ENCODE measurements around the gene CASP8AP2. TPM values are rescaled to one million over a fixed set of nuclear protein-coding genes. Genes with fewer than 3 reads are reported as not detected.
"Not testable (repeated sequence)": the region's sequence is repeated elsewhere in the genome, so short reads cannot be mapped to it uniquely, and the experiment has no call there.

The CASP8AP2 gene
- polyA plus RNA-seq, 1 donor: 13.1 TPM

- Histone ChIP-seq H3K36me3 (ENCODE audit: control insufficient read depth, insufficient read depth, low read length) (no peaks in the 10 kb centered on the region), H3K4me3 (ENCODE audit: low read length) (peak overlapping the region; percentile 84), H3K9me3 (ENCODE audit: control insufficient read depth, low read depth, low read length) (no peaks in the 10 kb centered on the region), H3K27me3 (ENCODE audit: control insufficient read depth, insufficient read depth, low read length) (no peaks in the 10 kb centered on the region), H3K27ac (ENCODE audit: low read length) (peak overlapping the region; percentile 86), H3K4me1 (ENCODE audit: control insufficient read depth, insufficient read depth, low read length) (peaks cover 6% of the 10 kb centered on the region)
- WGBS (ENCODE audit: insufficient coverage, low lambda C conversion rate): 0% methylated on average over 1 of the region's 14 CpGs
- peak in 1 of 2 donors; percentile 66 for DNase-seq
Observed at GRCh38 chr6:89818977-89819335, 10.7 kb upstream of the CASP8AP2 start.

DNA sequence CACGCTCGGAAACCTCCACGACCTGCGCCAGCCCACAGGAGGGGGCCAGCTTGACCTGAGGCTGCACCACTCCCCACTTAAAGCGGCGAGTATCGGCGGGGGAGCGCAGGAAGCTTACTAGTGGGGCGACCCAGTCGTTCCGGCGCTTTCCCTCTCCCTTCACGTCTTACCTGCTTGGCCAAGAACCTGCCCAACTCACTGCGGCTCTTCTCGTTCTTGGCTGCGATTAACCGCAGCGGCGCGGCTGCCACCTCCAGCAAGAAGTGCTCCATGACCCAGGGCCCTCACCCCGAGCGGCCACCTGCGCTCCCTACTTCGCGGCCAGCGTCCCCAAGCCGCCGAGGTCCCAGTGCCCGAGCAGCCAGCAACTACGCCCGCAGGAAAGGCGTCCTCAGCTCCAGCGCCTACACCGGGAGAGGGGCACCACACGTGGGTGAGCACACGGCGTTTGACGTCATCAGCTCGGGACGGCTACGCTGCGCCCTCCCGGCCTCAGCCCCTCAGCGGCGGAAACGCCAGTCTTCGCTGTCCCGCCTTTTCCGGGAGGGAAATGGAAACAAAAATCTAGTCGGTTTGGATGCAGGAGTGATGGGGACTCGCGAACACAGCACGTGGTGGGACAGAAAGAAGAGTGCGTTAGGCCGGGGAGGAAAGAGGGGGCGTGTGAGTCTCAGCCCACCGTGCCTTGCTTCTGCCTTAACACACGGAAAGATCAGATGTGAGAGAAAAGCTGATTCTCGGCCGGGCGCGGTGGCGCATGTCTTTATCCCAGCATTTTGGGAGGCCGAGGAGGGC, 10.1 kb upstream of the CASP8AP2 start, which contains the start of gene MDN1:
Gene MDN1 (minus strand): TSS at position 459 of the 795 bp plus-strand sequence. CDS start 187 bp downstream, at position 272.
- DNase-seq: peak; percentile 96
- H3K4me1 ChIP-seq (ENCODE audit: control insufficient read depth, insufficient read depth, low read length): peaks cover 6% of the 10 kb centered on the region
- 0% methylated on average over 3 of the region's 65 CpGs for WGBS (ENCODE audit: insufficient coverage, low lambda C conversion rate)
- H3K9me3 ChIP-seq (ENCODE audit: control insufficient read depth, low read depth, low read length): no peaks in the 10 kb centered on the region
- H3K27ac ChIP-seq (ENCODE audit: low read length): peak within 1 kb of the TSS; percentile 86
- H3K4me3 ChIP-seq (ENCODE audit: low read length): peak within 1 kb of the TSS; percentile 84
- H3K27me3 ChIP-seq (ENCODE audit: control insufficient read depth, insufficient read depth, low read length): no peaks in the 10 kb centered on the region
- H3K36me3 ChIP-seq (ENCODE audit: control insufficient read depth, insufficient read depth, low read length): no peaks in the 10 kb centered on the region

DNA sequence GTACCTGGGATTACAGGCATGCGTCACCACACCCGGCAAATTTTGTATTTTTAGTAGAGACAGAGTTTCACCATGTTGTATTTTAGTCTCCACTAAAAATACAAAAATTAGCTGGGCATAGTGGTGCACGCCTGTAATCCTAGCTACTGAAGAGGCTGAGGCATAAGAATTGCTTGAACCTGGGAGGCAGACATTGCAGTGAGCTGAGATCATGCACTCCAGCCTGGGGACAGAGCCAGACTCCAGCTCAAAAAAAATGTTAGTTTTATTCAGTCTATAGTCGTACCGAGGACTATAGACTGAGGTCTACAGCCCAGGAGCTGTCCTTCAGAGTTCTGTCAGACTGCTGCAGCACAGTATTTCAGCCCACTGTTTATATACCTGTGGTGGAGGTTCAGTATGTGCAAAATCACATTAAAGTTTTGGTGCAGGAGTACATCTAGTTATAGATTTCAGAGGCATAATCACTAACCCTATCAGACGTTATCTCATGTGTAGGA, 3.6 kb upstream of the CASP8AP2 start:
- Histone ChIP-seq H3K4me1 (ENCODE audit: control insufficient read depth, insufficient read depth, low read length) (no peaks in the 10 kb centered on the region), H3K27me3 (ENCODE audit: control insufficient read depth, insufficient read depth, low read length) (no peaks in the 10 kb centered on the region), H3K36me3 (ENCODE audit: control insufficient read depth, insufficient read depth, low read length) (no peaks in the 10 kb centered on the region), H3K9me3 (ENCODE audit: control insufficient read depth, low read depth, low read length) (no peaks in the 10 kb centered on the region), H3K27ac (ENCODE audit: low read length) (no peak overlapping the region), H3K4me3 (ENCODE audit: low read length) (no peak overlapping the region)
- DNase-seq: no peak
- no CpG with 5 or more reads among the region's 6 CpGs for WGBS (ENCODE audit: insufficient coverage, low lambda C conversion rate)

DNA sequence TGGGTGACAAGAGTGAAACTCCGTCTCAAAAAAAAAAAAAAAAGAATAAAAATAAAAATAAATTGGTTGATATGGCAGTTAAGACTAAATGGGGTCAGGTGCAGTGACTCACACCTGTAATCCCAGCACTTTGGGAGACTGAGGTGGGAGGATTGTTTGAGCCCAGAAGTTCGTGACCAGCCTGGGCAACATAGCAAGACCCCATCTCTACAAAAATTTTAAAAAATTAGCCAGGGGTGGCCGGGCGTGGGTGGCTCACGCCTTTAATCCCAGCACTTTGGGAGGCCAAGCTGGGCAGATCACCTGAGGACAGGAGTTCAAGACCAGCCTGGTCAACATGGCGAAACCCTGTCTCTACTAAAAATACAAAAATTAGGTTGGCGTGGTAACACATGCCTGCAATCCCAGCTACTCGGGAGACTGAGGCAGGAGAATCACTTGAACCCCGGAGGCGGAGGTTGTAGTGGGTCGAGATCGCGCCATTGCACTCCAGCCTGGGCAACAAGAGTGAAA, 1.1 kb upstream of the CASP8AP2 start:
- peak overlapping the region; percentile 84 for H3K27ac ChIP-seq (ENCODE audit: low read length)
- not testable (repeated sequence) for H3K27me3 ChIP-seq (ENCODE audit: control insufficient read depth, insufficient read depth, low read length); H3K9me3 ChIP-seq (ENCODE audit: control insufficient read depth, low read depth, low read length); H3K4me1 ChIP-seq (ENCODE audit: control insufficient read depth, insufficient read depth, low read length); DNase-seq; H3K36me3 ChIP-seq (ENCODE audit: control insufficient read depth, insufficient read depth, low read length)
- WGBS (ENCODE audit: insufficient coverage, low lambda C conversion rate): no CpG with 5 or more reads among the region's 13 CpGs
- H3K4me3 ChIP-seq (ENCODE audit: low read length): peak overlapping the region; percentile 69

- Histone ChIP-seq H3K4me3 (ENCODE audit: low read length) (peak overlapping the region; percentile 69), H3K27me3 (ENCODE audit: control insufficient read depth, insufficient read depth, low read length) (no peaks in the 10 kb centered on the region), H3K27ac (ENCODE audit: low read length) (peak overlapping the region; percentile 84), H3K9me3 (ENCODE audit: control insufficient read depth, low read depth, low read length) (no peaks in the 10 kb centered on the region), H3K4me1 (ENCODE audit: control insufficient read depth, insufficient read depth, low read length) (no peaks in the 10 kb centered on the region), H3K36me3 (ENCODE audit: control insufficient read depth, insufficient read depth, low read length) (peaks cover 7% of the 10 kb centered on the region)
- WGBS (ENCODE audit: insufficient coverage, low lambda C conversion rate): 60% methylated on average over 1 of the region's 18 CpGs
- no peak for DNase-seq
Observed at GRCh38 chr6:89828988-89829471, 650 bp upstream of the CASP8AP2 start.

DNA sequence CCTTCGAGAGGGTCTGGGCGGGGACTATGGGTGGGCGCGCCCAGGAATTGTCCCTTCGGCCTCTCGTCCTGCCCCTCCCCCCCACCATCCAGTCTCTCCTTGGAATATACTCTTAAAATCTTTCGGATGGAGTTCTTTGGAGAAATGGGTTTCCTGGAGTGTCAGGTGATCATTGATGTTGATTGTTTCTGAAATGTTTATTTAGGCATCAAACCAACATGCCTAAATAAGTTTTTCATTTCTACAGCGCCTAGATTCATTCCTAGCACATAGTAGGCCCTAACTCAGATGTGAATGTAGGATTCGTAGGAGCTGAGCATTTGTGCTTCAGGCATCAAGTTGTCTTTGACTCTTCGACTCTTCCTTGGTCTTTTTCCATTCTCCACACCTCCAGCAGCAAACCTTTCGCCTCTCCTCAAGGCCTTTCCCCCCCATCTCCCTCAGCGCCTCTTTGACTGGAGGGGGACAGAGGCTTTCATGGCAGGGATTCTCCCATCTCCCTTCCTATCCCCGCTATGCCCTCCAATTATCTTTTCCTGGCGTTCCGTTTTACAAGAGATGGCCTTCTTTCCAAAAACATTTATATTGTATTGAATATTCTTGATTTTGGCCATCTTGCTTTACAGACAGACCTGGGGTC, 610 bp downstream of the CASP8AP2 start:
- 6% methylated on average over 3 of the region's 15 CpGs for WGBS (ENCODE audit: insufficient coverage, low lambda C conversion rate)

DNA sequence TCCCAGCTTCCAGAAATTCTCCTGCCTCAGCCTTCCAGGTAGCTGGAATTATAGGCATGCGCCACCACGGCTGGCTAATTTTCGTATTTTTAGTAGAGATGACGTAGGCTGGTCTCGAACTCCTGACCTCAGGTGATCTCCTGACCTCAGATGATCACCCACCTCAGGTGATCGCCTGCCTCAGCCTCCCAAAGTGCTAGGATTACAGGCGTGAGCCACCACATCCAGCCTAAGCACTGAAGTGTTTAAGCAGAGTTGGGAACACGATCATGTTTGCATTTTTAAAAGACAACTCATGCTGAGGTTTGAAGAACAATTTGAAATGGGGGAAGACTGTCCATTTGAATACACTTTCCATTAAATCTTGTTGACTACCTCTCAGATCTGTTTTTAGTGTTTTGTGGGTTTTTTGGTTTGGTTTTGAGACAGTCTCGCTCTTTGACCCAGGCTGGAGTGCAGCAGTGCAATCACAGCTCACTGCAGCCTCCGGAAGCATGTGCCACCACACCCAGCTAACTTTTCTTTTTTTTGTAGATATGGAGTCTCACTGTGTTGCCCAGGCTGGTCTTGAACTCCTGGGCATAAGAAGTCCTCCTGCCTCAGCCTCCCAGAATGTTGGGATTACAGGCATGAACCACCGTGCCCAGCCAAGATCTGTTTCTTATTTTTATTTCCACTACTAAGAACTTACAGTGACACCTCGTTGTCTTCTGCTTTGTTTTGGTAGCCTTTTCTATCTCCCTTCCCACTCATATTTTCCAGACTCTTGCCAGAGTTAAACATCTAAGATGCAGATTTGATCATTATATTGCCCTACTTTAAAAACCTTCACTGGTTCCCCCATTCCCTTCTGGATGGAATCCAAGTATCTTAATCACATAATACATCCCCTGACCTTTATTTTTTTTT, 5.5 kb downstream of the CASP8AP2 start:
- no peaks in the 10 kb centered on the region for H3K4me1 ChIP-seq (ENCODE audit: control insufficient read depth, insufficient read depth, low read length)
- WGBS (ENCODE audit: insufficient coverage, low lambda C conversion rate): 92% methylated on average over 2 of the region's 12 CpGs
- no peak overlapping the region for H3K27ac ChIP-seq (ENCODE audit: low read length)
- no peaks in the 10 kb centered on the region for H3K27me3 ChIP-seq (ENCODE audit: control insufficient read depth, insufficient read depth, low read length)
- H3K36me3 ChIP-seq (ENCODE audit: control insufficient read depth, insufficient read depth, low read length): peaks cover 18% of the 10 kb centered on the region
- no peak for DNase-seq
- H3K4me3 ChIP-seq (ENCODE audit: low read length): no peak overlapping the region
- no peaks in the 10 kb centered on the region for H3K9me3 ChIP-seq (ENCODE audit: control insufficient read depth, low read depth, low read length)

More for the DNA sequence above, 610 bp downstream of the CASP8AP2 start:
- H3K4me3 ChIP-seq (ENCODE audit: low read length): peak overlapping the region; percentile 82
- peaks cover 7% of the 10 kb centered on the region for H3K36me3 ChIP-seq (ENCODE audit: control insufficient read depth, insufficient read depth, low read length)
- no peaks in the 10 kb centered on the region for H3K27me3 ChIP-seq (ENCODE audit: control insufficient read depth, insufficient read depth, low read length)
- H3K4me1 ChIP-seq (ENCODE audit: control insufficient read depth, insufficient read depth, low read length): no peaks in the 10 kb centered on the region
- H3K27ac ChIP-seq (ENCODE audit: low read length): peak overlapping the region; percentile 41
- DNase-seq: no peak
- H3K9me3 ChIP-seq (ENCODE audit: control insufficient read depth, low read depth, low read length): no peaks in the 10 kb centered on the region

GRCh38 chr6:89836639-89837222, 7.1 kb downstream of the CASP8AP2 start:
- Histone ChIP-seq H3K4me3 (ENCODE audit: low read length) (no peak overlapping the region), H3K4me1 (ENCODE audit: control insufficient read depth, insufficient read depth, low read length) (no peaks in the 10 kb centered on the region), H3K27ac (ENCODE audit: low read length) (no peak overlapping the region), H3K9me3 (ENCODE audit: control insufficient read depth, low read depth, low read length) (no peaks in the 10 kb centered on the region), H3K36me3 (ENCODE audit: control insufficient read depth, insufficient read depth, low read length) (peaks cover 17% of the 10 kb centered on the region), H3K27me3 (ENCODE audit: control insufficient read depth, insufficient read depth, low read length) (no peaks in the 10 kb centered on the region)
- no peak for DNase-seq
- WGBS (ENCODE audit: insufficient coverage, low lambda C conversion rate): no CpG with 5 or more reads among the region's 8 CpGs

DNA sequence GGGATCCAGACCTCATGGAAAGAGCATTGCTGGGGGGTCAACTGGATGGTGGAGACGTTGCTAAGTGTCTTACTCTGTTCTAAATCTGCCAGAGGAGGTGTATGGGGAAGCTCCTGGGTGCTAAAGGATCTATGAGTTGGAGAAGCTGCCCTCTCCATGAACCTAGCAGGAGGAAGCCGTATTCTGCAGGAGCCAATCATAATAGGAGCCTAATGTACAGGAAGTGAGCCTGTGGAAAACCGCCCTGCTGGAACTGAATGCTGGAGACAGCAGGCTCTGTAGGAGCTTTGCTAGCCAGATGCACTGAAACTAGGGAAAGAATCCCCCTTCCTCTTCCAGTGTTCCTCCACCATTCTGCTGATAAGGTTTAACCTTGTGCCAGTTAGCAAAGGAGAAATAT, 10.9 kb downstream of the CASP8AP2 start:
- Histone ChIP-seq H3K4me3 (ENCODE audit: low read length) (no peak overlapping the region), H3K36me3 (ENCODE audit: control insufficient read depth, insufficient read depth, low read length) (peaks cover 12% of the 10 kb centered on the region), H3K9me3 (ENCODE audit: control insufficient read depth, low read depth, low read length) (no peaks in the 10 kb centered on the region), H3K27me3 (ENCODE audit: control insufficient read depth, insufficient read depth, low read length) (no peaks in the 10 kb centered on the region), H3K4me1 (ENCODE audit: control insufficient read depth, insufficient read depth, low read length) (no peaks in the 10 kb centered on the region), H3K27ac (ENCODE audit: low read length) (no peak overlapping the region)
- no peak for DNase-seq
- no CpG with 5 or more reads among the region's 3 CpGs for WGBS (ENCODE audit: insufficient coverage, low lambda C conversion rate)
